Activated CD8-positive, alpha-beta memory T cell treated with anti-CD3 and anti-CD28 coated beads, Interleukin-2, amount 50 U/mL, for 4 hours (primary cell): ENCODE results near the gene PODNL1.
"Not testable (repeated sequence)": the region's sequence is repeated elsewhere in the genome, so short reads cannot be mapped to it uniquely, and the experiment has no call there.

Source experiments
- DNase-seq: peaks from one replicate; pipeline ENCODE4 v3.0.0-alpha.2; 2020

PODNL1 gene

DNA sequence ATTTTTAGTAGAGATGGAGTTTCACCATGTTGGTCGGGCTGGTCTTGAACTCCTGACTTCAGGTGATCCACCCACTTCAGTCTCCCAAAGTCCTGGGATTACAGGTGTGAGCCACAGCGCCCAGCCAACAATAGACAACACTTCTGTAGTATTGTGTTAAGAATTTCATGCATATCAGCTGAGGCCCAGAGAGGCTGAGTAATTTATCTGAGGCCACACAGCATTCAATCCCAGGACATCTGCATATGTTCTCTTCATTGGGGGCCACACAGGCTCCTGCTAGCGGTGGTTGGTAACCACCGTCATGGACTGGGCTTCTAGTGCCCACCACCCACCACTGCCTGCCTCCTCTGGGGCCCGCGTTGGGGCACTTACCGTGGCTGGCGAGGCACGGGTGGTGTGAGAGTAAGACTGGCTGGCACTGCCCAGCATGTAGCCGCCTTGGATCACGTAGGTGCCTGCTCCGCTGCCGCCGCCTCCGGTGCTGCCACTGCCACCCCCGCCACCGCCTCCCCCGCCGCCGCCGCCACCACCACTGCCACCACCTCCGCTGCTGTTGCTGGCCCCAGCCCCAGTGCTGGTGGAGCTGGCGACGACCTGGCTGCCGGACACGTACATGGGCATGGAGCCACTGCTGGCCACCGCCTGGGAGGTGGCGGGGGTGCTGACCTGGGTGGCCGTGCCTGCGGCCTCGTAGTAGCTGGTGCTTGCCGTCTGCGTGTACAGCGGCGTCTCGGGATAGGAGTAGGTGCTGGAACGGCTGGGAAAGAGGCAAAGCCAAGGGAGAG is 34.3 kb upstream of the PODNL1 start:
- no peak for DNase-seq

DNA sequence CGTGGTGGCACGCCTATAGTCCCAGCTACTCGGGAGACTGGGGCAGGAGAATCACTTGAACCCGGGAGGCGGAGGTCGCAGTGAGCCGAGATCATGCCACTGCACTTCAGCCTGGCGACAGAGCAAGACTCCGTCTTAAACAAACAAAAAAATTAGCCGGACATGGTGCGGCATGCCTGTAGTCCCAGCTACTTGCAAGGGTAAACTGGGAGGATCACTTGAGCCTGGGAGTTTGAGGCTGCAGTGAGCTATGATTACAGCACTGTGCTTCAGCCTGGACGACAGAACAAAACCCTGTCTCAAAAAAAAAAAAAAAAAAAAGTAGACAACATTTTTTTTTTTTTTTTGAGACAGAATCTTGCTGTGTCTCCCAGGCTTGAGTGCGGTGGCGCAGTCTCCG is 33.7 kb upstream of the PODNL1 start:
- DNase-seq = not testable (repeated sequence)

DNA sequence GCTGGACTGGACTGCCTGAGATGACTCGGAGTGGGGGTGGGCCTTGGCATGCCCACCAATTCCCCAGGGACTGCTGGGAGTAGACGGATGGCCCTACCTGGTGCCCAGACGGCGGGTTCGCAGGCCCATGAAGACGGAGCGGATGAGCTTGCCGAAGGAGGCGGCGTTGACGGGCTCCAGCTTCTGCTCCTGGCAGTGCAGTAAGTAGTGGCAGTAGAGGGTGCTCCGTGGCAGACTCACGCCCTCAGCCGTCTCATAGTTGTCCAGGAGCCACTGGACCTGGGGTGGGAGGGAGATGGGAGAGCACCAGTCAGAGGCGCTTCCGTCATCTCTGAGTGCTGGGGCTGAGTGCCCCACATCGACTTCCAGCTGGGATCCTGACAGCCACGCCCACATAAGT is 31.7 kb upstream of the PODNL1 start:
- DNase-seq = no peak

DNA sequence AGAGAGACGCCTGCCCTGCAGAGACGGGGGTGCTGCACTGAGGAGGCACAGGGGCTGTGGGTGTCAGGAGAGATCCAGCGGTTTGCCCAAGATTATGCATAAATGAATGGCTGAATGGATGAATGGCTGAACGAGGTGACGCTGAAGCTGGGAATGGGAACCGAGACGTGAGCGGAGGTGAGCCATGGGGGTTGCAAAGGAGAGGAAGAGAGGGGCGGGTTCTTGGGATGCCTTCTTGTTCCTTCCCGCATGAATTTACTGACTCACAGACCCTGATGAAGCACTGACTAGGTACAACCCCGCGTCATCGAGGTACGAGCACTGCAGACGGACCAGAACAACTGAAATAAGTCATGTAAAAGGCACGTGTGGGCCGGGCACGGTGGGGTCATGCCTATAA is 30.8 kb upstream of the PODNL1 start:
- DNase-seq = no peak

DNA sequence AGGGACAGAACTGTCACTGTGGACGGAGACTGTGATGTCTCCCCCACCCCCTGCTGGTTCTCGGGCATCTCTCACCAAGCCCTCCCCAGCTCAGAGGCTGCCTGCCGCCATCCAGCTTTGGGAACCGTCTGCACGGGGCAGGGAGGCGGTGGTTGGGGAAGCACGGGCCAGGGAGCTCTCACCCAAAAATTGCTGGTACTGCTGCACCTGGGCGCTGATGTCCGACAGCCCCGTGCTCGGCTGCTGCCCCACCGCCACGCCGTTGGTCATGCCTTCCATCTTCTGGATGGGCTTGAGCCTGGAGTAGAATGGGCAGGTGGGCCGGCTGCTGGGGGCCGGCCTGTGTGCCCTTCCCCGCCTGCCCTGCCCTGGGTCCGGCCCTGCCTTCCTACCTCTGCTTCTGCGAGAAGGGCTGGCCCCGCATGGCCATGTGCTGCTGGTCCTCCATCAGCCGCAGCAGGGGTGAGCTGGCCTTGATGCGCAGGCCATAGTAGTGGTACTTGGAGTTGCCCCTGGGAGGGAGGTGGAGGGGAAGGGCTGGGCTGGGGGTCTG is 30.2 kb upstream of the PODNL1 start:
- no peak for DNase-seq

DNA sequence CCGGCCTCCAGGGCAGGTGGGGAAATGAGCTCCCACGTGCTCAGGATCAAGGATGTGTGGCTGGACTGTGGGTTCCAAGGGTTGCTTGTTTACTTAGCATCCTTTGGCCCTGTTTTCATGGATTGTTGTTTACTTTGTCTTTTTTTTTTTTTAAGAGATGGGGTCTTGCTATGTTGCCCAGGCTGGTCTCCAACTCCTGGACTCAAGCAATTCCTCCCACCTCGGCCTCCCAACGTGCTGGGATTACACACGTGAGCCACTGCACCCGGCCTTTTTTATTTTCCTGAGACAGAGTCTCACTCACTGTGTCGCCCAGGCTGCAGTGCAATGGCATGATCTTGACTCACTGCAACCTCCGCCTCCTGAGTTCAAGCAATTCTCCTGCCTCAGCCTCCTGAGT is 29.0 kb upstream of the PODNL1 start:
- not testable (repeated sequence) for DNase-seq

DNA sequence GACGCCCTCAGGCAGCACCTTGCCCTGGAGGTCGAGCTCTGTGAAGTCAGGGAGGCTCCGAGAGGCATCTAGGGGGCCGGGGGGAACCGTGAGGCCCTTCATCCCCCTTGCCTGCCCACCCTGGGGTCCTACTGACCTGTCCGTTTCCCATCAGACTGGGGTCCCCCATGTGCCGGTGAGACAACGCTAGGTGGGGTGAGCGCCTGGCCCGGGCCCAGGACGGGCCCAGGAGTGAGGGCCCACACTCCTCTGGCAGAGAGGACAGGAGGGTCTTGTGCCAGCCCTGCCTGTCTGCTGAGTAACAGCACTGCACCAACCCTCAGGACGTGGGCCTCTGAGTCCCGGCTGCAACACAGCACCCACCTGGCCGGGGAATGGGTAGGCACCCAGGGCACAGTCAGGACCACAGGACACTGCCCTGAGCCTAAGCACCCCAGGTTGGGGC is 28.5 kb upstream of the PODNL1 start:
- DNase-seq = no peak

DNA sequence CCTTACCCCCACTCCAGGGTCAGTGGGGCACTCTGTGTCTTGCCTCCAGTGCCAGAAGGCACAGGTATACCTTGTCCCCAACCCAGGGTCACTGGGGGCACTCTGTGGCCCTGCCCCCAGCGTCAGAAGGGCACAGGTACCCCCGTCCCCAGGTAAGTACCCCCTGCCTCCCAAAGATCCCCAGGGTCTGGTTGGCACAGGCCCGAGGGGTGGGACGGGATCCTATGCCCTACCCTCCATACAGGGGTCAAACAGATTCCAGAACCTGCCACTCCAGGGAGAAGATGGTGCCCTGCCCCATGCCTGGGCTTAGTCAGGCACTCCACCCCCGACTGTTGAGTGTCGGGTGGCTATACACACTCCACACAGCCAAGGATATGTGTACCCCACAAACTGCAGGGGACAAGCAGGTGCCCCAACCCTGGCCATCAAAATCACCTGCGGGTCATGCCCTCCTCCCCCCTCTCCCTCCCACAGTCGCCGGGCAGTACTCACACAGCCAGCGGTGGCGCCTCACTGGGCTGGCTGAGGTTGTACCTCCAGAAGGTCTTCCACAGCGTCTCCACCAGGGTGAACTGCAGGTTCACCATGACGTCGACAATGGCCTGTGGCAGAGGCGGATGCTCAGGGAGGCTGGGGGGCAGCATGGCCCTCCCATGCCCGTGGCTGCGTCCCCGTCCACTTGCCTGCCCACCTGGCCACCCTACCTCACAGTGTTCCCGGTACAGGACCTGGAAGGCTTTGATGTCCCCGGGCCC is 27.9 kb upstream of the PODNL1 start:
- no peak for DNase-seq

DNA sequence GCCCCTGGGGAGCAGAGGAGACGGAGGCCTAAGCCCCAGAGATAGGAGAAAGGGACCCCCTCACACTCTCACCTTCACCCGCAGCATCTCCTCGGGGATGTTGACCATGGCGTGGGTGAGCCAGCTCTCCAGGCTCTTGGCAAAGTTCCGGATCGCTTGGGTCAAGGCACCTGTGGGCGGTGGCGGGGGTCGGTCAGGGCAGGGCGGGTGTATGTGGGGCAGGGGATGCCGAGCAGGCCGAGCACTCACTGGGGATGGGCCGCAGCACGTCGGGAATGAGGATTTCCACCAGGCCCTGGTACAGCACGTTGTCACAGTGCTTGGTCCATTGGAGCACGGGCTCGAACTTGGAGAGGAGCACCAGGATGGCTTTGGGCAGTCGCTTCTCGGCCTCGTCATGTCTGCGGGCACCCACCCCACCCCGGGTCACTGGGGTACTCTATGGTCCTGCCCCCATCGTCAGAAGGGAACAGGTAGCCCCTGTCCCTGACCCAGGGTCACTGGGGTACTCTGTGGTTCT is 27.2 kb upstream of the PODNL1 start:
- no peak for DNase-seq

DNA sequence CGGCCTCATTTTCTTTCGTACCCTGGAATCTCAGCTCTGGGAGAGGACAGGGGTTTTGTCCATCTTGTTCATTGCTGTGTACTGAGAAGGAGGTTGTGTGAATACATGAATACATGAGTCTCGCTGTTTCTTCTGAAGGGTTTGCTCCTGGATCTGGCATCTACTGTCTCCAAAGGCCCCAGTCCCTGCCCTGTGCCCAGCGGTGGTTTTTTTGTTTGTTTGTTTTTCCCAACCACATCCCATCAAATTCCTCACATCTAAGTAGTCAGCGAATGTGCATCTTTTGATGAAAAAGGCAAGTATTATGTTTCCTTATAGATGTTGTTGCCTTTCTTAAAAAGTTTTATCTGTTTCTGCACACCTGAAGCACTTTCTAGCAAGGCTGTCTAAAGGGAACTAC is 26.6 kb upstream of the PODNL1 start:
- no peak for DNase-seq

DNA sequence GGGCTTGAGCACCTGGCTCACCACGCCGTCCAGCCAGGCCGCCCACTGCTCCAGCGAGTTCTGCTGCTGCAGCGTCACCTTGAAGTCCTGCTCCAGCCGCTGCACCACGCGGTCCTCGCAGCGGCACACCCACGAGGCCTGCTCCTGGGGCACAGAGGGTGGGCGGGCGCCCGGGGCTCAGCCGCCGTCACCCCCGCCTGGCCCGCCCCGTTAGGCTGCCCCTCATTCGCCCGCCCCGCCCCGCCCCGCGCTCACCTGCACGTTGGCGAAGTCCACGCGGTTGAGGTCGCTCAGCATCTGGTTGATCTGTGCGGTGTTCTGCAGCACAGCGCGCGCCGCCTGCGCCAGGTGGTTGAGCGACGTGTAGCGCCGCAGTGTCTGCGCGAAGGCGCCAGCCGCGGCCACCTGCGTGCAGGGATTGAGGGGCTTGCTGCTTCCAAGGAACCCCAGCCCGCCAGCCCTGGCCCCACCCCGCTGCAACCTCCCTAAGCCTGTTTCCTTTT is 25.4 kb upstream of the PODNL1 start:
- DNase-seq = no peak

DNA sequence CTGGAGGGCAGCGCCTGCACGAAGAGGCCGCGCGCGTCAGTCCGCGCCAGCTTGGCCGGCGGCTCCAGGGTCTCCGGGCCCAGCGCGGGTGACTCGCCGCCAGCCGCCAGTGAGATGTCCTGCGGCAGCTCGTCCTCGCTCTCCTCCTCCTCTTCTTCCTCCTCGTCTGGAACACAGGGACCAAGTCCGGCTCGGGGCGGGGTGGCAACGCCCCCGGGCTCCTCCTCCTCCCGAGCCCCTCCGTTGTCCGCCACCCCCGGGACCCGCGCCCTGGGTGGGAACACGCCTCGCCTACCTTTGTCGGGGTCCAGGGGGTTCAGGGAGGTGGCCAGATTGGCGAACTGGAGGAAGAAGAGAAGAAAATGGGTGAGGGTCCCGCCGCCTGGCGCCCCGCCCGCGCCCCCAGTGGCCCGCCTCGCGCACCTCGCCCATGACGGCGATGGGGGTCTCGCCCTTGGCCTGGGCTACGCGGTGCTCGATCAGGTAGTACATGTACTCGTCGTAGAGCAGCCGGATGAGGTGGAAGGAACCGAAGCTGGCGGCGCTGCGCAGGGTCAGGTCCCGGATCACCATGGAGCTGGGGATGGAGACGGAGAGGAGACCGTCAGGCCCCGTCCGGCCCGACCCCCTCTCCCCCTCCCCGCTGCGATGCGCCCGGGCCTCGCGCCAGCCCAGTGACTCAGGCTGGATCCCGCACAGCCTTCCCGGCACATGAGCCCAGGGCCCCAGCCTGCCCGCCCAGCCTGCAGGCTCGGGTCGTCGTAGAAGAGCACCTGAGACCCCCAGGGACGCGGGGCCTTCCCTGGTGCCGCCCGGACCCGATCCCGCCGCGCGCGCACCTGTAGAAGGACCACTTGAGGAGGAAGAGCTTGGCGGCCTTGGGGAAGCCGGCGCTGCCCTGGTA is 24.7 kb upstream of the PODNL1 start:
- DNase-seq = no peak

DNA sequence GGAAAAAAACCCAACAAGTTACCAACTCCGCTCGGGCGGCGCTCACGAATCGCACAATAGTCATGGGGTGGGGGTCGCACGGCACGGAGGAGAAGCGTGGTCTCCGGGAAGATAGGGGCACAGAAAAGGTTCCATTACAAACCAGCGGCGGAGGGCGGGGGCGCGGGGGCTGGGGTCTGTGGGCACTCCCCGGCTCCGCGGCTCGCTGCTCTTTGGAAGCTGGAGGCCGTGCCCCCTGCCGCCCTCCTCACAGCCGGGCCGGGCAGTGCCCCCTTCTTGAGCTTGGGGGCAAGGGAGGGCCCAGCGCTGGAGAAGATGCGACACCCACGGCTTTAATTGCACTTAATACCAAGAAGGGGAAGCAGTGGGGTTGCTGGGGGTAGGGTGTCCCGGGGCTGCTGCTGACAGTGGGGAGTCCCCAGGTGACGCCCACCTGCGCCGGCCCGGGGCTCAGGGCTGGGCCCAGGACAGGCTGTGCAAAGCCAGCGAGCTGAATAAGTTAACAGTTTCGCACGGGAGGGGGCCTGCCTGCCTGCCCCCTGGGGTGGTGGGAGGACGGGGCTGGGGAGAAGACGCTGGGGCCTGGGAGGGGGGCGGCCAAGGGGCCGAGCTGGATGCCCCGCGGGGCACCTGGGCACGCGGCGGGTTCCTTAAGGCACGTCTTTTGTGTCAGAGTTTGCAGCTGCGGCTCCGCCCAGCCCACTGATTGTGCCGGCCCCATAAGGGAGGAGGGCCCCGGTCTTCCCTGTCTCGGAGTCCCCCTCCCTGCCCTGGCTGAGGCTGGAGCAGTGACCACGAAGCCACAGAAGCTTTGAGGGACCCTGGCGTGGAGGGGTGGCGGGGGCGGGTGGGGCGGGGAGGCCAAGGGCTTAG is 23.8 kb upstream of the PODNL1 start:
- DNase-seq = no peak

DNA sequence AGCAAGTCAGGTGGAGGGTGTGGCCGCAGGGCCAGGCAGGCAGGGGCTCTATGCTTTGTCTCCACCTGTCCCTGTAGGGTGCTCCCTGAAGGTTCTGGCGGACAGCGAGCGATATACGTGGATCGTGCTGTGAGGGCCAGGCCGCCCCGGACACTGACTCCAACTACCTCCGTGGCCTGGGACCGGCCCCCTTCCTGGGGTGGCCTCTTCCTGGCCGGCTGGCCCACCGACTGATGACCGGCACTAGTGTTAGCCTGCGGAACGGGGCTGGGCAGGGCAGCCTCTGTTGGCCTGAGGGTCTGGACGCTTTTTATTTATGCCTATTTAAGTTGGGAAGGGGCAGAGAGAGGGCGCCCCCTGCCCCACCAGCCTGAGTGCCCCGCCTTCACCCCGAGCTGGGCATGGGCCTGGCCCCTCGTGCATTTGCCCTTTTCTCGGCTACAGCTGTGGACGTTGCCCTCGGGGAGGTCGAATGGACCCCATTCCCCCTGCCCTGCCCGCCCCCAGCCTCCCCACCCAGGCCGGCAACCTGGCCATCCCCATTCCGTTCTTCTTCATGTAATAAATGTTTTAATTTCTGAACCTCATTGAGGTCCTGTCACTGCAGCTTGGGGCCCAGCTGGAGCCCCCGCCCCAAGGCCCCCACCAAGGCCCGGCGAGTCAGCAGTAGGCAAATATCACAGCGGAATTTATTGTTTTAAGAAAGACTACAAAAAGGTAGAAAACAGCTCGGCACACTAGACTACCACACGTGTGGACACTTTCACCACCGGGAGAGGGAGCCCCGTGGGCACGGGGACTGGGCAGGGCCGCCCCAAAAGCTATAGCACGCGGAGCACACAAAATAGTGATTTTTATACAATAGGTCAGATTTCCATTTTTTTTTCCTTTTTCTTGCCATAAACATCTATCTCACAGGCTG is 22.9 kb upstream of the PODNL1 start:
- DNase-seq = no peak

DNA sequence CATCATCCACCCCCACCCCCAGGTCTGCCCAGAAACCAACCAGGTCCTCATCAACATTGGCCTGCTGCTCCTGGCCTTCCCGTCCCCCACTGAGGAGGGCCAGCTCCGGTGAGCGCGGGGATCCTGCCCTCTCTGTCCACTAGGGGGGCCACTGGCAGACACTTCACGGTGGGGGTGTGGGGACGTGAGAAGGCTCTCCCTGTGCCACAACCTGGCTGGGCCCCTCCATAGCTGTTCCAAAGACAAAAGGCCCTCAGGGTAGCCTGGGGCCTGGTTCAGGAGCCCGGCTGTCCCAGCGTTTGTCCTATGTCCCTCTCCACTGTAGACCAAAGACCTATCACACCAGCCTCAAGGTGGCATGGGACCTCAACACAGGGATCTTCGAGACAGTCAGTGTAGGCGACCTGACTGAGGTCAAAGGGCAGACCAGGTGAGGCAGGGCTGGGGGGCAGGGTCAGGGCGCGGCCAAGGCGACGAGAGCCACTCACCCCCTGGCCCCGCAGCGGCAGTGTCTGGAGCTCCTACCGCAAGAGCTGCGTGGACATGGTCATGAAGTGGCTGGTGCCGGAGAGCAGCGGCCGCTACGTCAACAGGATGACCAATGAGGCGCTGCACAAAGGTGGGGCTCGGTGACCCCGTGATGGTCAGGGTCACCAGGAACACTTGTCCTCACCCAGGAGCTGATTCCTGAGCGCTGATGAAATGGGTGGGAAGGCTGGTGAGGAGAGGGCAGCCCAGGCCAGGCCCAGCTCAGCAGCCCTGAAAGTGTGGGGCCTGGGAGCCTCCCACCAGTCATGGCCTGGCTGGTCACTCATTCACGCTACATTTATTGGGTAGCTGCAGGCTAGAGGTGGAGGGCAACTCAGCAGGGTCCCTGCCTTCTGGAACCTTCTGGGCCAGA is 22.0 kb upstream of the PODNL1 start:
- DNase-seq = peak; percentile 47

DNA sequence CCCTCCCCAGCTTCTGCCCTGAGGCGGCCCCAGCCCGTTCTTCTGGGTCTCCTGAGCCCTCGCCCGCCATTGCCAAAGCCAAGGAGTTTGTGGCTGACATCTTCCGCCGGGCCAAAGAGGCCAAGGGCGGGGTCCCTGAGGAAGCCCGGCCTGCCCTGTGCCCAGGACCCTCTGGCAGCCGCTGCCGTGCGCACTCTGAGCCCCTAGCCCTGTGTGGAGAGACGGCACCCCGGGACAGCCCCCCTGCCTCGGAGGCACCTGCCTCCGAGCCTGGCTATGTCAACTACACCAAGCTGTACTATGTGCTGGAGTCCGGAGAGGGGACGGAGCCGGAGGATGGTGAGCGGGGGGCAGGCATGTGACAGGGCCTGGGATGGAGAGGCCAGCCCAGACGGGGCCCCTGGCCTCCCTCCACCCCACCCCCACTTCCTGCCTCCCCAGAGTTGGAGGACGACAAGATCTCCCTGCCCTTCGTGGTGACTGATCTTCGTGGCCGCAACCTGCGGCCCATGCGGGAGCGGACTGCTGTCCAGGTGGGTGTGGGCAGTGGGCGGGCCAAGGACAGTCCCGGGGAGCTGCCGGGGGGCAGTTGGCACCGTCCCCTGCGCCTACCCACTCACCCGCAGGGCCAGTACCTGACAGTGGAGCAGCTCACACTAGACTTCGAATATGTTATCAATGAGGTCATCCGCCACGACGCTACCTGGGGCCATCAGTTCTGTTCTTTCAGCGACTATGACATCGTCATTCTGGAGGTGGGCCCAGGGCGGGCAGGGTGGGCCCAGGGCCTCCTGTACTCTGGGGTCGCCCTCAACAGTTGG is 21.1 kb upstream of the PODNL1 start:
- DNase-seq = no peak

DNA sequence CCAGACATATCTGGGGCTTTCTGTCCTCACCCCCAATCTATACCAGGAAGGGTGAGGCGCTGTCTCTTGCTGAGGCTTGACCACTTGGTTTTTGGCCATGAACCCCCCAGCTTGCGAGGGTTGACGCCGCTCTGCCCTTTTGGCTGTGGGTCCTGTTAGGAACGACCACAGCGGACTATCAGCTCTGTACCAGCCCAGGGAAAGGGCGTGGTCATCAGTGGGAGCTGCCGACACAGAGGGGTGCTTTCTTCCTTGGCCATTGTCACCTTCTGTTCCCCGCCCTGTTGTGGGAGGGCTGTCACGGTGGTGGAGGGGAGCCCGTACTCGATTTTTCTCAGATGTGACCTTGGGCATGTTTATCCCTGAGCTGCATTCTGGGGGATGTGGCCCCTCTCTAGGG is 19.8 kb upstream of the PODNL1 start:
- DNase-seq = no peak

DNA sequence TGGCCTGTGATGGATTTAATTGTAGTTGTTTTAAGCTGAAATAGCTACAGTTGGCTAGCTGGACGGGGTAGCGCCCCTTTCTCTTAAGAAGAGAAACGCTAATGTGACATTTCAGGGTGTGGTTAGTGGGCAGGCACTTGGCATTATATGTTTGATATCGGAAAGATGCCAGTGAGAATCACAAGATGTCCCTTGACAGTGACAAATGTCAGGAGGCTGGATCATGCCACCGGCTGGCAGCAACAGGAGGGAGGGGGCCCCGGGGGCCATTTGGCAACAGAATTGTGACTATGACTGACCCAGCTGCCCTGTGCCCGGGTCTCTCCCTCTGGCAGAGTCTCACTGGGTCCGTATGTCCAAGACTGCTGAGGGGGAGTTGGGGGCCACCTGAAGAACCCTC is 18.8 kb upstream of the PODNL1 start:
- DNase-seq = no peak
